Measurements from ENCODE around the gene PTPRG. TPM values are rescaled to one million over a fixed set of nuclear protein-coding genes. Genes with fewer than 3 reads are reported as not detected.

Gene PTPRG
- total RNA-seq, 1 experiment from 2014 or later = 32.1 TPM

DNA sequence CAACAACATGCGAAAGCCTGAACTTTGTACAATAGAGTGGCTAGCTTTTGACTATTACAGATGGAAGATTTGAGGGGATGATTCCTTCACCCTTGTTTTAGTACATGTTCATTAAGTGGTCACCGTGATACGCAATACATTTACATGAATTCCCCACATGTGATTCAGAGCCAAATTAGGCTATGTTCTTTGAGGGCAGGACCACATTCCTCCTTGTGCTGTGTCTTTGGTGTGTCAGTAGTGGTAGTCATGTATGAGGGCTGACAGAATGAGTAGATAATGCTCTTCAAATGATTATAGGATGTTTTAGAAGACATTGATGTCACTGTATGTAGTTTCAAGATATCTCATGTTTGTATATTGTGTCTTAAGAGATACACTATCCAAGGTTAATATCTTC lies 12.1 kb downstream of the PTPRG start (continued):
- TF ChIP-seq ZBTB33 (IDR thresholded peaks at IDR 0.05; ENCODE audit: extremely low read depth, insufficient replicate concordance, low read length) = no peak
- TF ChIP-seq ZNF274 (IDR thresholded peaks at IDR 0.05; ENCODE audit: low read depth, low read length) = no peak
- TF ChIP-seq FOSL1 (IDR thresholded peaks at IDR 0.05; ENCODE audit: low read depth) = no peak
- no peak for TF ChIP-seq POLR2AphosphoS5 (IDR thresholded peaks at IDR 0.05; ENCODE audit: low read depth, low read length)
- TF ChIP-seq ELF1 (IDR thresholded peaks at IDR 0.05; ENCODE audit: borderline replicate concordance, low read depth) = no peak
- TF ChIP-seq POLR2A (IDR thresholded peaks at IDR 0.05; ENCODE audit: borderline replicate concordance, extremely low read depth, insufficient read depth, insufficient read length) = no peak
- no peak for TF ChIP-seq EGR1 (IDR thresholded peaks at IDR 0.05; ENCODE audit: low read depth)
- no peak for TF ChIP-seq ZFX (IDR thresholded peaks at IDR 0.05)
- no peak for TF ChIP-seq SIN3A (IDR thresholded peaks at IDR 0.05; ENCODE audit: low read depth)
- TF ChIP-seq EZH2phosphoT487 (IDR thresholded peaks at IDR 0.05; ENCODE audit: borderline replicate concordance) = no peak
- TF ChIP-seq TCF7L2 (IDR thresholded peaks at IDR 0.05; ENCODE audit: borderline replicate concordance, extremely low read depth, insufficient read depth, insufficient read length) = no peak
- TF ChIP-seq, protein P1, sequence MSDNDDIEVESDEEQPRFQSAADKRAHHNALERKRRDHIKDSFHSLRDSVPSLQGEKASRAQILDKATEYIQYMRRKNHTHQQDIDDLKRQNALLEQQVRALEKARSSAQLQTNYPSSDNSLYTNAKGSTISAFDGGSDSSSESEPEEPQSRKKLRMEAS (IDR thresholded peaks at IDR 0.05) = no peak

DNA sequence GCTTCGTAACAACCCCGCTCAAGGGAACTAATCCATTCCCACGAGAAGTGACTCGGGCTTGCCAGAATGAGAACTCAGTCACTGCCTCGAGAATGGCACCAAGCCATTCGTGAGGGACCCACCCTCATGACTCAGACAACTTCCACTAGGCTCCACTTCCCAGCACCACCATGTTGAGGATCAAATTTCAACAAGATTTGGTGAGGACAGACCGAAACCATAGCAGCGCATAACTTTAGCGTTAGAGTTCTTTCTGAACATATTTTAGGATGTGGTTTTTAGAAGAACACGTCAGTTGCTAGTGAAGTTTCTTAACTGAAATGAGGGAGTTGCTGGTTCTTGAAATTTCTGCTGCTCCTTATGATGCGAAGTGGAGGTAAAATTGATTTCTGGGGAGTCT lies 13.5 kb downstream of the PTPRG start:
- Histone ChIP-seq H3K27me3 (ENCODE audit: insufficient read depth, low read length) (no peaks in the 10 kb centered on the region), H2AFZ (ENCODE audit: low read depth, low read length, poor library complexity, severe bottlenecking) (no peak overlapping the region), H3K9me2 (ENCODE audit: insufficient read depth) (no peaks in the 10 kb centered on the region), H3K9me3 (ENCODE audit: control insufficient read depth in 1 of 2, insufficient read depth in 1 of 2, low read depth in 1 of 2, low read length in 2 of 2) (no peaks in the 10 kb centered on the region; a peak in 1 of 4 replicates), H3K4me1 (ENCODE audit: control insufficient read depth in 1 of 2, insufficient read depth in 2 of 2, low read length in 2 of 2) (peaks cover 0 to 15% of the 10 kb centered on the region in 2 experiments; a peak in 3 of 4 replicates), H3K4me2 (ENCODE audit: low read length) (peak overlapping the region; percentile 11; the same call in 1 of the 2 replicates), H3K4me3 (replicated peaks in 1 of 2; ENCODE audit: low read depth in 1 of 2, low read length in 2 of 2) (no peak overlapping the region), H3K27ac (ENCODE audit: low read depth, low read length) (no peak overlapping the region), H3K79me2 (ENCODE audit: insufficient read depth, low read length) (peaks cover 88% of the 10 kb centered on the region), H3K36me3 (ENCODE audit: control insufficient read depth in 1 of 2, insufficient read depth in 2 of 2, low read length in 2 of 2) (no peaks in the 10 kb centered on the region), H3K9ac (ENCODE audit: low read length) (no peak overlapping the region), H4K20me1 (ENCODE audit: insufficient read depth) (no peaks in the 10 kb centered on the region)
- ATAC-seq (peak; percentile 36; the same call in 1 of the 2 replicates), DNase-seq (ENCODE audit: low read depth, low spot score) (no peak)
- CTCF ChIA-PET = no interaction called here
- POLR2A ChIA-PET = no interaction called here
- RAD21 ChIA-PET (ENCODE audit: low non-redundant PET in 1 of 2, low total read pairs in 2 of 2, uncharacterized antibody in 2 of 2, unreplicated experiment in 2 of 2) = no interaction called here
- no peak for TF ChIP-seq ATF3 (IDR thresholded peaks at IDR 0.05)
- 0 out of 2 replicates have a peak, but pooled peaks have one; percentile 46 for TF ChIP-seq CBX3 (IDR thresholded peaks at IDR 0.05; ENCODE audit: low read depth)
- no TSS peak for BruUV-seq (replicated peaks)
- intact Hi-C loops (cut with micrococcal nuclease) = no loop called here
